ENCODE results near the gene CACNA1D. TPM values are rescaled to one million over a fixed set of nuclear protein-coding genes. Genes with fewer than 3 reads are reported as not detected.
A peak's percentile ranks its signal among the peaks of the same experiment; 100 is the strongest.

The CACNA1D gene
- total RNA-seq, 1 donor from 2014 or later, result 1.5 TPM

DNA sequence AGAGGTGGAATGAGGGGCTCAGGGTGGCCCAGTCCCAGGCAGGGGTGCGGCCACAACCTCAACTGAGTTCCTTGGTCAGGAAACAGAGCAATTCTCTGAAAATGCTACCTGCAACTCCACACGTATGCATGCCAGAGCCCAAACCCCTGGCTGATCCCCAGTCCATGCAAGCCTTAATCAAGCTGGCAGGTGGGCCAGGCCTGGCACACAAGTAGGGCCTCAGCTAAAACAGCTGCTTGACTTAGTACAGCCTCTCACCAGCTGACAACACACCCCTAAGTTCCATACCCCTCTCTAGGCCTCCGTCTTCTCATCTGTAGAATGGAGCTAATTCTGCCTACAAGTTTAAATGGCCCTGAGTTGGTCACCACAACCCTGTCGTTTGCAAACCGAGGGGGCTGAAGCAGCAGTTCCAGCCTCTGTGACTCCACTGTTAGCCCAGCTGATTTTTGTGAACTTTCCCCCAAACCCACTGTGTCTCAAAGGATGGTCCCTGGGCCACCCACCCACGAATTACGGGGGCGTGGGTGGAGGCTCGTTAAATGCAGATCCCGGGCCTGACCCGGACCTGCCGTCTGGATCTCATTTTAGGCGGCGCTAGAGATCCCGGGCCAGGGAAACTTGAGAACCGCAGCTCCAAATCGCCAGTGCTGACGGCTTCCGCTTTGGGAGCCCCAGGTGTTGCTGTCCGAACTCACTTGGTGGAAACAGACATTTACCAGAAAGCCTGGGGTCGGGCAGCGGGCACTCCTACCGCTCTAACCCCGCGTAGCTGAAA, 350.9 kb downstream of the CACNA1D start:
- peak; percentile 47 for DNase-seq (ENCODE audit: low read depth)

DNA sequence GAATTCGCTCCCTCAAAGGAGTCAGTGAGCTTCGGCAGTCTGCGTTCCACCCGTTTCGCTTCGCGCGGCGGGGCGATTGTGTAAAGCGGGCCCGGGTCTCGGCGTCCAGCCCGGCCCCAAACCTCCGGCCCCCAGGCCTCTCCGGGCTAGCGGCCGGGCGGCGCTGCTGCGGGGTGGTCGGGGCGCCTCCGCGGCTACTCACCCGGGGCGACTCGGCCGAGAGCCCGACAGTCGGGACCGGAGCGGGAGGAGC, 351.4 kb downstream of the CACNA1D start:
- no peak for DNase-seq (ENCODE audit: low read depth)

GRCh38 chr3:53846134-53846850, 351.9 kb downstream of the CACNA1D start, which contains the start of the genes CHDH and IL17RB:
TSS of gene CHDH (minus strand) at chr3:53846419. CDS start at chr3:53824008, 22,411 bp downstream.
TSS of gene IL17RB (plus strand) at chr3:53846568. CDS start at chr3:53846589, 21 bp downstream.
- DNase-seq (ENCODE audit: low read depth), result no peak

DNA sequence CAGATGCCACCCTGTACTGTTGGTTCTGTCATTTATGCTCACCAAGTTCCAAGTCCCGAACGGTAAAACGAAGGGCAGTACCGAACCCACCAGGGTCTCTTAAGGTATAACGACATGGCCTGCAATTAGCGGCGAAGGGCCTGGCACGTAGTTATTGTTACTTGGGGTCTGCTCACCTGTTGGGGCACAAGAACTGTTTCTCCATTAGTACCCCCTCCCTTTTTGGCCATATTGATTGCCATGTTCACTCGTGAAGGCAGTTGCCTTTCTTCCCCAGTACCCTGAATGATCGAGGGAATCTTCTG, 352.4 kb downstream of the CACNA1D start:
- DNase-seq (ENCODE audit: low read depth), result no peak

DNA sequence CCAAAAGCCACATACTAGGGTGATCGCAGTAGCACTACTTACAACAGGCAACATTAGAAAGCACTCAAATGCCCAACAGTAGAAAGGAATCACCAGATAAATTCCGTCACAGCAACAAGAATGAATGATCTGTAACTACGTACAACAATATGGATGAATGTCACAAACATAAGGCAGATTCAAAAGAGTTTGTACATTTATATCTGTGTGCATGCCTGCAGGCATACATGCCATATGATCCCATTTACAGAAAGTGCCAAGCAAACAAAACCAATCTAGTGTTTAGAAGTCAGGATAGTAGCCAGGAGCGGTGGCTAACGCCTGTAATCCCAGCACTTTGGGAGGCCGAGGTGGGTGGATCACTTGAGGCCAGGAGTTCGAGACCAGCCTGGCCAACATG, 355.5 kb downstream of the CACNA1D start:
- no peak for DNase-seq (ENCODE audit: low read depth)

GRCh38 chr3:53850895-53851294, 356.5 kb downstream of the CACNA1D start:
- no peak for DNase-seq (ENCODE audit: low read depth)

- no peak for DNase-seq (ENCODE audit: low read depth)
Observed at GRCh38 chr3:53856964-53857363, 362.6 kb downstream of the CACNA1D start.

GRCh38 chr3:53858096-53858741, 363.8 kb downstream of the CACNA1D start:
- peak; percentile 21 for DNase-seq (ENCODE audit: low read depth)

- no peak for DNase-seq (ENCODE audit: low read depth)
Observed at GRCh38 chr3:53859178-53859577, 364.8 kb downstream of the CACNA1D start.

GRCh38 chr3:53860196-53860595, 365.8 kb downstream of the CACNA1D start:
- DNase-seq (ENCODE audit: low read depth), result no peak

GRCh38 chr3:53862241-53862640, 367.8 kb downstream of the CACNA1D start:
- DNase-seq (ENCODE audit: low read depth), result peak; percentile 54

- no peak for DNase-seq (ENCODE audit: low read depth)
Observed at GRCh38 chr3:53863145-53863544, 368.7 kb downstream of the CACNA1D start.

Other genes with a start within 250 kb of the CACNA1D start
- gene TKT, start 238.6 kb upstream of the CACNA1D start, total RNA-seq, result 442 and 590 TPM in 2 replicates
- 13.0 and 17.3 TPM in 2 replicates for gene DCP1A, start 147.1 kb upstream of the CACNA1D start, total RNA-seq

All from renal cortical epithelial cell (primary cell).